AG09309 (cell line): ENCODE data around the gene S100A14.

Experiments used
- DNase-seq: peaks from one replicate; pipeline ENCODE4 v3.0.0-alpha.2; 2010; ENCODE audit warnings: low read depth
- H3K4me3 ChIP-seq: 2 replicates; pipeline ENCODE4 v1.5.1; 2011; ENCODE audit warnings: mild to moderate bottlenecking, low read depth, low read length, moderate library complexity; ENCODE audit not compliant: control insufficient read depth
- CTCF ChIP-seq: IDR thresholded peaks from 2 replicates; pipeline ENCODE4 v1.5.1; 2011; ENCODE audit warnings: mild to moderate bottlenecking, low read depth, low read length, inconsistent platforms; ENCODE audit not compliant: insufficient read depth, control insufficient read depth; ENCODE audit errors: missing control alignments

The S100A14 gene

DNA sequence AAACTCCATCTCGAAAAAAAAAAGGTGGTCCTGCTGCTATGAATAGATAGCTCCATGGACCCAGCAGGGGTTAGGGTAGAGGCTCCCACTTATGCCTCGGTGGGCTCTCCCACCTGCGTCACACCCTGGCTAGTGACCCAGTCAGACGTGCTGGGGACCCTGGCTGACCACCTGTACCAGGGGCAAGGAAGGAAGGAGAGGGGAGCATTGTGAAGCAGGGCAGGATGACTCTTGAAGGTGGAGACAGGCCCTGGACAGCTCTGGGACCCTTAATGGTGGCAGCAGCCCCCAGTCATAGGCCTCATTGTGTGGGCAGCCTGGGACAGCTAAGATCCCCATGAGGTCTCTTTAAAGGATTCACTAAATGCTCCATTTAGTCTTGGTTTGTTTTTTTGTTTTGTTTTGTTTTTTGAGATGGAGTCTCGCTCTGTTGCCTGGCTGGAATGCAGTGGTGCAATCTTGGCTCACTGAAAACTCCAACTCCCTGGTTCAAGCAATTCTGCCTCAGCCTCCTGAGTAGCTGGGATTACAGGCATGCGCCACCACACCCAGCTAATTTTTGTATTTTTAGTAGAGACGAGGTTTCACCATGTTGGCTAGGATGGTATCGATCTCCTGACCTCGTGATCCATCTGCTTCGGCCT, 32.0 kb upstream of the S100A14 start:
- TF ChIP-seq CTCF: no peak
- no peak overlapping the region for H3K4me3 ChIP-seq
- DNase-seq: no peak

- DNase-seq: no peak
- TF ChIP-seq CTCF: no peak
- H3K4me3 ChIP-seq: no peak overlapping the region
Measured at GRCh38 chr1:153647346-153647714, 31.2 kb upstream of the S100A14 start.

- no peak for DNase-seq
- no peak overlapping the region for H3K4me3 ChIP-seq
- no peak for TF ChIP-seq CTCF
Measured at GRCh38 chr1:153646672-153647345, 30.7 kb upstream of the S100A14 start.

DNA sequence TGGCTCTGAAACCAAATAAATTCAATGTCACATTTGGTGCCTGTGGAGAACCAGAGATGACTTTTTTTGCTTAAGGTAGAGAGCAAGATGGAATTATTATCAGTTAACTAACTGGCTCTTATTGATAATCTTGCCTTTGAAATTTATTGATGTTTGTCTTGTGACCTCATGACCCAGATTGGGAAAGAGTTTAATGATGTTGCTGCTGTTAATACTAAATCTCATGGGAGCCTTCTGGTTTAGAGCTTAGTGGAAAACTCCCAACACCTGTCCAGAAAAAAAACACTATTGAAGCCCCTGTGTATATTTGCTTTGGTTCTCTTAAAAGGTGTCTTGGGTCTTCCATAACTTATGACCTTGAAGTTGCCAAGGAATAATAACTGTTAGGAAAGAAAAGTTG, 27.7 kb upstream of the S100A14 start:
- no peak for DNase-seq
- no peak for TF ChIP-seq CTCF
- no peak overlapping the region for H3K4me3 ChIP-seq

DNA sequence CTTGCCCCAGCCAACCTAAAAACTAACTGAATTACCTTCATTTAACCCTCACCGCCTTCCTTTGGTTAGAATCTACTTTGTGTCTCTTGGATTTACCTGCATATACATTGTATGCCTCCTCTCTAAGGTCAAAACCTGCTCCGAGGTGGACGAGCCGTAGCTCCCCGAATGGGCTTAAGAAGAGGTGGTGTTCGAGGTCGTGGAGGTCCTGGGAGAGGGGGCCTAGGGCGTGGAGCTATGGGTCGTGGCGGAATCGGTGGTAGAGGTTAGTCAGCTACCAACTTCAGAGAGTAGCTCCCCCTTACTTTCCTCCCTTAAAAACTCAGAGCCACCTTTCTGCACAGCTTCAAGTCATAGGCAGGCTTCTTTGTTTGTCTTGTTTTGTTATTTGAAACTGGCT, 27.0 kb upstream of the S100A14 start:
- no peak for DNase-seq
- no peak for TF ChIP-seq CTCF

GRCh38 chr1:153642161-153642560, 26.0 kb upstream of the S100A14 start:
- no peak overlapping the region for H3K4me3 ChIP-seq
- DNase-seq: no peak
- no peak for TF ChIP-seq CTCF

More for the DNA sequence above, 27.0 kb upstream of the S100A14 start:
- H3K4me3 ChIP-seq: no peak overlapping the region
